GM12873 (cell line): ENCODE data around the gene CACNB1.
A peak's percentile ranks its signal among the peaks of the same experiment; 100 is the strongest.

ENCODE experiments used
- CTCF ChIP-seq: IDR thresholded peaks from 2 replicates; pipeline ENCODE4 v1.5.1; 2012; ENCODE audit warnings: low read depth, mild to moderate bottlenecking, moderate library complexity, low read length, control low read depth; ENCODE audit not compliant: insufficient read depth; ENCODE audit errors: missing control alignments

Gene CACNB1

DNA sequence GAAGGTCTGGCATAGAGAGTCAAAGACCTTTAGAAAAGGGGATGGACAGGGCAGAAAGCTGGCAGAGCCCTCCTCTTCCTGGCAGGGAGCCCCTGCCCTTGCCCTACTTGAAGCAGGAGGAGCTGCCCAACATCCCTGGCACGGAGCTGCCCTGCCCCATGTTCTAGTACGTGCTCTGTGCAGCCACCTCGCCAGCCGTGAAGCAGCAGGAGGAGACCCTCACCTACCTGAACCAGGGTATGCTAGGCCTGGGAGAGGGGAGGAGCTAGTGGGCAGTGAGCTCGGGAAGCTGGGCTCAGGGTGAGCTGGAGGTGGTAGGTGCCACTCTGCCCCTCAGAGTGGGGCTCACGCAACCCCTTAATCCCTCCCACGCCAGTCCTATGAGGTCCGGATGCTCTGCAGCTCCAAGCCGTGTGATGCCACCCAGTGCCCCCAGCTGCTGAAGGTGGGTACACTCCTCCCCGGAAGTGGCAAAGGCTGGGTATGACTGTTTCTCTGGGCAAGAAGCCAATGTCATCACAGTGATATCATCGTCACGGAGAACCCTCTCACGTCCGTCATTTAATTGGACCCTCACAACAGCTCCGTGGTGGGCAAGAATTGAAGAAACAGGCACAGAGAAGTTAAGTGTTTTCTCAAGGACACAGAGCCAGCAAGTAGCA lies 41.0 kb upstream of the CACNB1 start:
- no peak for TF ChIP-seq CTCF

GRCh38 chr17:39237586-39237985 lies 40.1 kb upstream of the CACNB1 start:
- TF ChIP-seq CTCF, result no peak

- no peak for TF ChIP-seq CTCF
These were observed 39.5 kb upstream of the CACNB1 start for GRCh38 chr17:39236981-39237441.

- TF ChIP-seq CTCF, result no peak
These were observed 39.0 kb upstream of the CACNB1 start for GRCh38 chr17:39236450-39236927.

GRCh38 chr17:39235555-39236449 lies 38.3 kb upstream of the CACNB1 start:
- peak; percentile 96 for TF ChIP-seq CTCF

DNA sequence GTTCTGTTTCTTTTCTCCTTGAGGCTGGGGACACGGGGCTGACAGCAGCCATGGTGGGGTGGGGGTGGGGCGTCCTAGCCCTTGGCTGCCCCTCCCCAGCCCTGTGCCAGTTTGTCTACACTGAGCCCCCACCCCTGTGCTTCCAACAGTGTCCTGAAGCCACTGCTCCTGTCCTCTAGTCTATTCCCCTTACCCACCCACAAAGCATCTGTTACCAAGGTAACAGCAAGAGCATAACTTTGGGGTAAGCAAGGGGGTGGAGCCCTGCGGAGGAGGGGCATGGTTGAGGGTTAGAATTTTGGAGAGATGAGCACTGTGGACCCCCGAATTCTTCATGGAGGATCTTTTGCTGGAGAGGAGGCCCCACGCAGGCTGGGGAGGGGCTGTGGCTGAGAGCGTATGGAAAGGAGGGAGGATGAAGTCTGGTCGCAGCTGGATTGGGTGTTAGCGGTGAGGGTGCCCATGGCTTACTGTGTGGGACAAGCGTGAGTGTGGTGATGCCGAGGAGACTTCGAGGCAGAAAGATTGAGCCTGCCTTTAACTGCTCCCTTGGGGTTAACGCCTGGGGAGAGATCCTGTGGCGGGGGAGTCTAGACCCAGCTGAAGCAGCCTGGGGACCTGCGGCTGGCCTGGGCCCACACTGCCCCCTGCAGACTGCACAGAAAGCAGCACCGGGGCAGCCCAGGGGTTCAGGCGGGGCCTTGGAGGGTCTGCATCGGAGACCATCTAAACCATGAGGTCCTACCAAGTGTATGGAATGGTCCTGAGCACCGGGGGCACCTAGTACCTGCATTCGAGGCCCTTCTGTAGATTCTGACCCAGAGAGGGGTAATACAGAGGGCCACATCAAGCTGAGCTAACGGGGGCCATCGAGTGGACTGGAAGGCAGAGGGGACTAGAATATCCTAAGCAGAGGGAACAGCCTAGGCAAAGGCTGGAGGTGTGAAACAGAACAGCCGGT lies 34.4 kb upstream of the CACNB1 start:
- peak; percentile 83 for TF ChIP-seq CTCF
